K562 (cell line): ENCODE measurements around the gene HDGFL2. TPM values are rescaled to one million over a fixed set of nuclear protein-coding genes. Genes with fewer than 3 reads are reported as not detected.

Experiments used
- E2F6 ChIP-seq, 2 experiments: IDR thresholded peaks; 2 replicates each; pipeline ENCODE4 v1.6.1; 2011; ENCODE audit warnings: borderline replicate concordance in 1 of 2, control low read depth in 1 of 2, low read depth in 1 of 2, low read length in 1 of 2, mild to moderate bottlenecking in 1 of 2, mixed read lengths in 1 of 2, moderate library complexity in 1 of 2; ENCODE audit not compliant: insufficient read depth in 1 of 2, insufficient read length in 1 of 2, poor library complexity in 1 of 2, severe bottlenecking in 1 of 2; ENCODE audit errors: extremely low read depth in 1 of 2
- ELF4 ChIP-seq: fragments of 450-650 bp; formaldehyde crosslinking; IDR thresholded peaks from 2 replicates; pipeline ENCODE4 v1.4.0; 2022; ENCODE audit warnings: missing genetic modification characterization
- EP300 ChIP-seq: IDR thresholded peaks from 2 replicates; pipeline ENCODE4 v1.6.1; 2012; ENCODE audit warnings: low read length, improper control_type of control experiment
- FOXK1 ChIP-seq: sonication (generic); formaldehyde crosslinking; IDR thresholded peaks from 2 replicates; pipeline ENCODE4 v1.8.0; 2022; ENCODE audit warnings: missing genetic modification reagents, mild to moderate bottlenecking, borderline replicate concordance
- KLF13 ChIP-seq: fragments of 450-650 bp; IDR thresholded peaks from 2 replicates; pipeline ENCODE4 v1.6.1; 2016; ENCODE audit warnings: missing genetic modification characterization, low read depth, mild to moderate bottlenecking, missing compliant biosample characterization, moderate library complexity, borderline replicate concordance
- MCM7 ChIP-seq, 2 experiments: fragments of 450-650 bp; IDR thresholded peaks; 2 replicates each; pipeline ENCODE4 v1.6.1; 2016 to 2018
- MEF2D ChIP-seq: conservative IDR thresholded peaks from 2 replicates; pipeline ENCODE4 v1.6.1; 2016; ENCODE audit warnings: low read depth, missing genetic modification characterization, missing compliant biosample characterization
- MYC ChIP-seq, 2 experiments: fragments of 250-450 bp in 1 of 2; sonication (Bioruptor Pico) in 1 of 2; IDR thresholded peaks; 2 replicates each; pipeline versions ENCODE4 v1.5.1 to v1.6.1; 2012 to 2021; ENCODE audit warnings: low read depth in 2 of 2, borderline replicate concordance in 1 of 2, improper control_type of control experiment in 1 of 2, low read length in 1 of 2, mild to moderate bottlenecking in 1 of 2, moderate library complexity in 1 of 2
- MYNN ChIP-seq, 2 experiments: sonication (generic); formaldehyde crosslinking in 1 of 2; IDR thresholded peaks; 2 replicates each; pipeline versions ENCODE4 v1.5.0 to v1.6.1; 2016 to 2020; ENCODE audit warnings: antibody characterized with exemption in 1 of 2, missing genetic modification reagents in 1 of 2
- POLR2G ChIP-seq: fragments of 200-400 bp; formaldehyde crosslinking; IDR thresholded peaks from 2 replicates; pipeline ENCODE4 v1.6.1; 2017; ENCODE audit warnings: low read depth, mild to moderate bottlenecking, antibody characterized with exemption, low read length, moderate library complexity
- YY1 ChIP-seq, 3 experiments: IDR thresholded peaks; 2 replicates each; pipeline ENCODE4 v1.6.1; 2011; ENCODE audit warnings: low read length in 2 of 3, mild to moderate bottlenecking in 2 of 3, moderate library complexity in 2 of 3, borderline replicate concordance in 1 of 3, control low read depth in 1 of 3, low read depth in 1 of 3; ENCODE audit not compliant: insufficient read depth in 3 of 3, insufficient replicate concordance in 2 of 3, control insufficient read depth in 1 of 3, insufficient read length in 1 of 3; ENCODE audit errors: extremely low read depth in 1 of 3
- ZC3H8 ChIP-seq: fragments of 450-650 bp; IDR thresholded peaks from 2 replicates; pipeline ENCODE4 v1.6.1; 2017
- ZMIZ1 ChIP-seq, 2 experiments: fragments of 150-350 bp in 1 of 2; IDR thresholded peaks; 2 replicates each; pipeline ENCODE4 v1.6.1; 2012 to 2016; ENCODE audit warnings: low read depth in 2 of 2, low read length in 2 of 2, mild to moderate bottlenecking in 1 of 2, moderate library complexity in 1 of 2
- ZNF23 ChIP-seq: fragments of 250-450 bp; sonication (Bioruptor Pico); IDR thresholded peaks from 2 replicates; pipeline ENCODE4 v1.4.0; 2020; ENCODE audit warnings: mild to moderate bottlenecking
- ZNF282 ChIP-seq: sonication (generic); formaldehyde crosslinking; IDR thresholded peaks from 2 replicates; pipeline ENCODE4 v1.8.1; 2023; ENCODE audit warnings: missing genetic modification reagents
- ZNF583 ChIP-seq: fragments of 250-450 bp; sonication (Bioruptor Pico); IDR thresholded peaks from 2 replicates; pipeline ENCODE4 v1.4.0; 2020
- ZNF717 ChIP-seq: fragments of 250-450 bp; sonication (Bioruptor Pico); IDR thresholded peaks from 2 replicates; pipeline ENCODE4 v1.5.0; 2021
- polyA plus RNA-seq, 8 experiments: library from polyadenylated mRNA; depleted of rRNA in 4 of 8; stranded (reverse) in 5 of 8; unstranded in 3 of 8; fragments of >200 nt; fragmentation: Nextera tagmentation in 2 of 8; fragmentation: Illumina TruSeq in 1 of 8; extraction: Ambion mirVana in 2 of 8; extraction: Trizol in 1 of 8; gene quantifications; 2 replicates each; pipeline versions ENCODE4 v1.2.1 to v1.2.3, GENCODE V29; 2011 to 2014; ENCODE audit warnings: inconsistent platforms in 1 of 8, missing spikeins in 1 of 8
- total RNA-seq, 7 experiments: library from RNA; depleted of rRNA in 6 of 7; stranded (reverse); fragments of >200 nt in 6 of 7; fragmentation: Illumina TruSeq in 2 of 7; extraction: Trizol in 2 of 7; gene quantifications; 2 replicates each; pipeline versions ENCODE4 v1.2.1 to v1.2.3, GENCODE V29; 2011 to 2021; ENCODE audit warnings: low replicate concordance in 1 of 7
- TF ChIP-seq, protein P1 (sequence below): sonication (generic); formaldehyde crosslinking; IDR thresholded peaks from 2 replicates; pipeline ENCODE4 v1.8.0; 2023; ENCODE audit warnings: mild to moderate bottlenecking, missing genetic modification reagents

Gene HDGFL2
- total and polyA plus RNA-seq, 9 of the 15 experiments (the other 6 are each of a cell fraction or from before 2014, with no cell fraction given), result 0.13 to 61.7 (median 16.0) TPM

- TF ChIP-seq, protein P1, sequence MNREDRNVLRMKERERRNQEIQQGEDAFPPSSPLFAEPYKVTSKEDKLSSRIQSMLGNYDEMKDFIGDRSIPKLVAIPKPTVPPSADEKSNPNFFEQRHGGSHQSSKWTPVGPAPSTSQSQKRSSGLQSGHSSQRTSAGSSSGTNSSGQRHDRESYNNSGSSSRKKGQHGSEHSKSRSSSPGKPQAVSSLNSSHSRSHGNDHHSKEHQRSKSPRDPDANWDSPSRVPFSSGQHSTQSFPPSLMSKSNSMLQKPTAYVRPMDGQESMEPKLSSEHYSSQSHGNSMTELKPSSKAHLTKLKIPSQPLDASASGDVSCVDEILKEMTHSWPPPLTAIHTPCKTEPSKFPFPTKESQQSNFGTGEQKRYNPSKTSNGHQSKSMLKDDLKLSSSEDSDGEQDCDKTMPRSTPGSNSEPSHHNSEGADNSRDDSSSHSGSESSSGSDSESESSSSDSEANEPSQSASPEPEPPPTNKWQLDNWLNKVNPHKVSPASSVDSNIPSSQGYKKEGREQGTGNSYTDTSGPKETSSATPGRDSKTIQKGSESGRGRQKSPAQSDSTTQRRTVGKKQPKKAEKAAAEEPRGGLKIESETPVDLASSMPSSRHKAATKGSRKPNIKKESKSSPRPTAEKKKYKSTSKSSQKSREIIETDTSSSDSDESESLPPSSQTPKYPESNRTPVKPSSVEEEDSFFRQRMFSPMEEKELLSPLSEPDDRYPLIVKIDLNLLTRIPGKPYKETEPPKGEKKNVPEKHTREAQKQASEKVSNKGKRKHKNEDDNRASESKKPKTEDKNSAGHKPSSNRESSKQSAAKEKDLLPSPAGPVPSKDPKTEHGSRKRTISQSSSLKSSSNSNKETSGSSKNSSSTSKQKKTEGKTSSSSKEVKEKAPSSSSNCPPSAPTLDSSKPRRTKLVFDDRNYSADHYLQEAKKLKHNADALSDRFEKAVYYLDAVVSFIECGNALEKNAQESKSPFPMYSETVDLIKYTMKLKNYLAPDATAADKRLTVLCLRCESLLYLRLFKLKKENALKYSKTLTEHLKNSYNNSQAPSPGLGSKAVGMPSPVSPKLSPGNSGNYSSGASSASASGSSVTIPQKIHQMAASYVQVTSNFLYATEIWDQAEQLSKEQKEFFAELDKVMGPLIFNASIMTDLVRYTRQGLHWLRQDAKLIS, result no peak
- TF ChIP-seq YY1 (IDR thresholded peaks at IDR 0.05; ENCODE audit: borderline replicate concordance in 1 of 3, control insufficient read depth in 1 of 3, extremely low read depth in 1 of 3, insufficient read depth in 3 of 3, insufficient read length in 1 of 3, insufficient replicate concordance in 2 of 3, low read depth in 1 of 3, low read length in 2 of 3), result no peak
- peak in 1 of 2 experiments; percentile 58 for TF ChIP-seq E2F6 (IDR thresholded peaks at IDR 0.05; ENCODE audit: borderline replicate concordance in 1 of 2, extremely low read depth in 1 of 2, insufficient read depth in 1 of 2, insufficient read length in 1 of 2, low read depth in 1 of 2, low read length in 1 of 2, poor library complexity in 1 of 2, severe bottlenecking in 1 of 2)
- TF ChIP-seq MCM7 (IDR thresholded peaks at IDR 0.05), result no peak
- no peak for TF ChIP-seq ELF4
- TF ChIP-seq MYNN (IDR thresholded peaks at IDR 0.05), result no peak
- no peak for TF ChIP-seq MYNN (CRISPR knock-in tag; IDR thresholded peaks at IDR 0.05)
- TF ChIP-seq ZNF583, result no peak
- TF ChIP-seq POLR2G, result no peak
- TF ChIP-seq MYC (IDR thresholded peaks at IDR 0.05; ENCODE audit: low read depth, low read length), result 0 out of 2 replicates have a peak, but pooled peaks have one; percentile 34
- no peak for TF ChIP-seq MYC (CRISPR knock-in tag; IDR thresholded peaks at IDR 0.05; ENCODE audit: borderline replicate concordance, low read depth)
- no peak for TF ChIP-seq KLF13 (tag)
- TF ChIP-seq MEF2D (tag), result no peak
- no peak for TF ChIP-seq ZC3H8
- TF ChIP-seq ZNF282 (CRISPR knock-in tag), result no peak
- TF ChIP-seq ZNF717 (CRISPR knock-in tag), result no peak
- no peak for TF ChIP-seq FOXK1
- no peak for TF ChIP-seq ZNF23 (CRISPR knock-in tag)
- no peak for TF ChIP-seq EP300
- no peak for TF ChIP-seq ZMIZ1 (IDR thresholded peaks at IDR 0.05; ENCODE audit: low read depth in 2 of 2, low read length in 2 of 2)
These were observed 51.4 kb downstream of the HDGFL2 start (continued) for GRCh38 chr19:4523306-4524110.
